Dermis microvascular lymphatic vessel endothelial cell (primary cell): Measurements from ENCODE around the gene RANBP3L. TPM values are rescaled to one million over a fixed set of nuclear protein-coding genes. Genes with fewer than 3 reads are reported as not detected.

Source experiments
- DNase-seq, 2 donors: peaks; one replicate each; pipeline versions ENCODE4 v3.0.0 to v3.0.0-alpha.2; 2010; ENCODE audit warnings: low read depth in 2 of 2
- total RNA-seq: library from RNA; depleted of rRNA; stranded (reverse); fragments of >200 nt; gene quantifications from 2 replicates; pipeline ENCODE4 v1.2.1, GENCODE V29; 2014

RANBP3L gene
- total RNA-seq, 1 donor from 2014 or later, result under 0.01 TPM

- DNase-seq, result no peak
Measured at GRCh38 chr5:36243653-36244052, 58.0 kb downstream of the RANBP3L start.

DNA sequence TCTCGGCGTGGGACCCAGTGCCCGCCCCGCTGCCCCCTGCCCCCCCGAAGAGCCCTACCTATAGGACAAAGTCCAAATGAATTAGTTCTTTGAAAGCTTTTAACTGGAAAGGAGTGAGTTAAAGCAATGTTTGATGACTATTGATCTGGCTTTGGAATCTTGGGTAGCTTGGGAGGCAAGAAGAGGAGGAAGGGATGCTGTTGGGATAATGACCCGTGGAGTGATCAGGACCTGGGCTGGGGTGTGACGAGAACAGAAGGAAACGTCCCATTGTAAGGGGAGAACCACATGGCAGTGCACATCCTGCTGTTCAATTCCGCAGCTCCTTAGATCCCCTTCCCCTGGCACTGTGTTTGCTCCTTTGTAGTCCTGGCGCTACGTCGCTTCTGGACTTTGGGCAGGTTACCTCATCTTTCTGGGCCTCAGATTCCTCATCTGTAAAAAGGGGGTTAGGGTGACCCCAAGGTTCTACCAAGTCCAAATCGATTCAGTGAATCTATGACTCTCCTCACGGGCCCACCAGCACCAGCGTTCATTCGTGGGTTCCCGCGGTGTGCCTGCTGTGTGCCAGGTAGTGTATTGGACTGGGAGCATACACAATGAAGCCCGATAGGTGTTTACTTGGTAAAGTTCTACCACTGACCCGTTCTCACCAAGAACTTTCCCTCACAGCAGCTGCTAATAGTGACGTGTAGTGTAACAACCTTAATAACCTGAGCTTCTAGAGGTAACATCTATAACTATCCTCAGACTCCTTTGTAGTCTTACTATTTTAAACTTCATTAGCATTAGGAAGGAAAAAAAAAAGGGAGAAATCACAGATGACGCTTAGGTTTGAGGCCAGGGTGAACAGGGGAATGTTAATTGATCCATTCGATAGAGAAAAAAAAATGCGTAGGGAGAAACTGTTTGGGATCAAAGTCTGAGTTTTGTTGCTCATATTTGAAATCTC, 58.9 kb downstream of the RANBP3L start:
- DNase-seq, result peak in 1 of 2 donors; percentile 2

- DNase-seq, result peak; percentile 87 to 96
Measured at GRCh38 chr5:36241631-36242533, 59.8 kb downstream of the RANBP3L start, which contains the start of gene NADK2. Gene NADK2 (minus strand): TSS chr5:36241925. CDS start chr5:36241798, 127 bp downstream.

DNA sequence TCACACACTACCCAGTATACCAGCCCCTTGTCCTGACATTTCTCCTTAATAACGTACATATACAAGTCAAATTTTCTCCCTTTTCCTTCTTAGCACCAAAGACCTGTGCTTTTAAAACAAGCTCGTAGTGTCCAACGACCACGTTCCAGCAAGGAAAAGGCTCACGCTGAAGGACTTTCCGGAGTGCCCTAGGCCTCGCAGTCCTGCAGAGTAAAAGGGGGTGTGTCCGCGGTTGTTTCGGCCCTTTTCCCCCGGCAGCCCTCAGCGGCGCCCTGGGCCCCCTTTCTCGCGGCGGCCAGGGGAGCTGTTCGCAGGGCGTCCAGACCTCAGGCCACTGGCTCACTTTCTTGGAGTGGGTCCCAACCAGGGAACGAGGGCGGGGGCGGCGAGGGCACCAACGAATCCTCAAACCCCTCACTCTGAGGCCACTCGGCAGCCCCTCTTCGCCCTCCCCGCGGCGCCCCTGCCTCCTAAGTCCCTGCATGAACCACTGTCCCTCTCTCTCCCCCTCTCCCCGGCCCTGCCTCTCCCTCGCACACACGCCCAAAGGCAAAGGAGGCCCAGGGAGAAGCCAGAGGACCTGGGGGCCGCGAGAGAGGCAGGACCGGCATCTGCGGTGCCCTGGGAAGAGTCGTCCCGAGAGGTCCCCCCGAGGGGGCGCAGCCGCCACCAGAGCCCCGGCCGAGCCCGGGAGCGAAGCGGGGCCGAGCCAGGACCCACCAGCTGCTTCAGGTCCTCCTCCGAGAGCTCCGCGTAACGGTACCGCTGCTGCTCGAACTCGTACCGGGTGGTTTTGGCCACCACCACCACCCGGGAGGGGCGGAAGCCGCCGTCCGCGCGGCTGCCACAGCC, 60.7 kb downstream of the RANBP3L start:
- DNase-seq, result peak in 1 of 2 donors; percentile 70

DNA sequence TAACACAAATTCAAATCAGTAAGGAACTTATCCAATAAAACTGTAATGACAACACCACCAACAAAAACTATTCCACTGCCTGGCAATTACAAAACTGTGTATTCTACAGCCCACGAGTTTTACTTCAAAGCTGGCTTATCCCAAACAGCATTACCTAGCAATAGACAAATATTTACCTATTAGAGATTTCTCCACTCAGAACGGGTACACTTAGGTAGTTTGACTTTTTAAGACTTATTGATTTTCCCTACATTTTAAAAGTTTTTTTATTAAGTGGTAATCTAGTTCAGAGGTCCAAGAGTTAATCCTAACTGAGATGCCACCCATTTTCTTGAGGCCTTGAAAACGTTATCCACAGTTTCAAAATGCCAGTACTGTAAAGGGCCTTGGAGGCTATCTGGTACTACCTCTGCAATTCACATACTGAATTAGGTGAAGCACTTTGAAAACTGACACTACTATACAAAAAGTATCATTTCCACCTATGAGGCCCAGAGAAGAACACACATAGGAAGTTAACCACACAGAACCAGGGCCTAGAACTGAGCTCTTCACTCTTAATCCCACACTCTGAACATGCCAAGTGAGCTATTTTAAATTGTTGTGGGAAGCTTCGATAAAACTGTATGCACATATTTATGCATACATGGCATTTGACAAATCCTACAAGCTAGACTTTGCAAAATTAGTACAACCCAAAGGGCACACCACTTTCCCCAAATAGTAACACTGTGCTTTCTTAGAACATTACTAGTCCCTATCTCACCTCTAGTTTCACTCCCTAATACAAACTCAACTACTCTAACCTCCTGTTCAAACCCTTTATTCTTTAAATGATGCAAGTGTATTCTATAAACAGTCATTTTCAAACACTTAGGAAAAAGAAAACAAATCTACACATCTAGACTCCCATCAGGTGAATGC, 62.1 kb downstream of the RANBP3L start:
- DNase-seq, result no peak

DNA sequence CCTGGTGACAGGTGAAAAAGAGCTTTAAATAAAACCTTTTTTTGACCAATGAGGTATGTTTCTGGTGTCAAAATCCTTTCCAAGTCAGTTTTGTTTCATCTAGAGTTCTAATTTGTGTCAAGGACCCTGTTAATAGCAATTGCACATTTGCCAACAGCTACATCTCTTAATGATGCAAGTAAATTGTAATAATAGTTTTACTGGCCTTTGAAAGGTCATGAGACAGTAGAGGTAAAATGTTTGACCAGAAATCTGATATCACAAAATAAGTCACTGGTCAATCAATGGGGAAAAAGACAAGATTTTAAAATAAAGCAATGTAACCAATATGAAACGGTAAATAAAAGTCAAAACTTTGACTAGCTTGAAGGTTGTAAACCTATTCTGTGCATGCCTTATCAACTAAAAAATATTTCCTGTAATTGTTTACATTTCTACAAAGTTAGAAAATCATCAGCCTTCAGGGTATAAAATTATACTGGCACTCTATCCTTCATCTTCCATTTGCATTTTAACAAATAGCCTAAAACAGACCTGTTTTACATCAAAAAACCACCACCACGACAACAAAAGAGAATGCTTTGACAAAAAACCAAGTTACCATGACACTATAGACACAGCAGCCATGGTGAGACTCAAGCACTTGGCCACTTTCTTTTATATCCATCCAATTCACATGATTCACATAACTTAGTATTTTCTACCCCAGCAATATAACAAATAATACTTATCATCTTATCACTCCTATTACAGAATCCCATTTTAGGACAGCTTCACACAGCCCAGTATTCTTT, 63.0 kb downstream of the RANBP3L start:
- DNase-seq, result peak in 1 of 2 donors; percentile 4

GRCh38 chr5:36237751-36238150, 64.0 kb downstream of the RANBP3L start:
- DNase-seq, result no peak

DNA sequence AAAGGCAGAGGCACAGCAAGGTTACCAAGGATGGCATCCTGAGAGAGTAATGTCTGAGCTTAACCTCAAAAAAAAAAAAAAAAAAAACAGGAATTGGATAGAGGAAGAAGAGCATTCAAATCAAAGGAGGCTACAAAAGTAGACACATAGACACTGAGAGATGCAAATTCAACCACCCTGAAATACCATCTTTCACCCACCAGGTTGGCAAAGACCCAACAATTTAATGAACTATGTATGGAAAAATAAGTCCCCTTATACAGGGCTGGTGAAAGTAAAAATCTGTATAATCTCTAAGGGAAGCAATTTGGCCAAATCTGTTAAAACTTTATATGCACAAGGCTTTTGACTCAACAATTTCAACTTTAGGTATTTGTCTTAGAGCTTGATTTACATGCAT, 64.9 kb downstream of the RANBP3L start:
- no peak for DNase-seq

- DNase-seq, result no peak
Measured at GRCh38 chr5:36232533-36232932, 69.2 kb downstream of the RANBP3L start.

DNA sequence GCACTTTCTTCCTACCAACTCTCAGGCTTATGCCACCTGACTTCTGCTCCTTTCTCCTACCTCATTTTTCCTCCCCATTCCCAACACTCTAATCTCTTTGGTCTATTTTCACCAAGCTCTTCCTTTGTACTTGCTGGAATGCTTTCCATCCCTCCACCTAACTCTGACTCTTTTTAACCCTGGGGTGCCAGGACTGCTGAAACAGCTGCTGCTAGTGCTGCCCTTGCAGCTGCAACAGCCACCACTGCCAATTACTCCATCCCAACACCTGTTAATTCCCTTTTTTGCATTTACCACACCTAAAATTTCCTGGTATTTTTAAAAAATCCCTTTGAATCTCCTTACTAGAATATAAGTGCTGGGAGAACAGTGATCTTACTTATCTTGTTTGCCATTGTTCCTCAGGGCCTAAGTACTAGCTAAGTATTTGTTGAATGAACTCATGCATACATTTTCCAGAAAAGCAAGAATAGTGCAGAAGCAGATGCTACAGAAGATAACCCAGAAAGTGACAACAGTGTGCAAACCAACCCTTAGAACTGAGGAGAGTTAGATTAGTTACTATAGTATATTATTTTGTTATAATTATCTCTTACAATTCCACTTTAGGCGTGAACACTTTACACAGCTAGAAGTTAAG, 71.4 kb downstream of the RANBP3L start:
- no peak for DNase-seq

DNA sequence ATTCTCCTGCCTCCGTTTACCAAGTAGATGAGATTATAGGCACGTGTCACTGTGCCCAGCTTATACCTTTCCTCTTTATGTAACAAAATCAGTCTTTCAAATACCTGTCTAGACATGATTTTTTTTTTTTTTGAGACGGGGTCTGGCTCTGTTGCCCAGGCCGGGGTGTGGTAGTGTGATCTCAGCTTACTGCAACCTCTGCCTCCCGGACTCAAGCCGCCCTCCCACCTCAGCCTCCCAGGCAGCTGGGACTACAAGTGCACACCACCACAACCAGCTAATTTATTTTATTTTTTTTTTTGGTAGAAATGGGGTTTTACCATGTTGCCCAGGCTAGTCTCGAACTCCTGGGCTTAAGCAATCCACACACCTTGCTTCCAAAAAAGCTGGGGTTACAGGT, 73.2 kb downstream of the RANBP3L start:
- no peak for DNase-seq

- no peak for DNase-seq
Measured at GRCh38 chr5:36227046-36227445, 74.7 kb downstream of the RANBP3L start.

DNA sequence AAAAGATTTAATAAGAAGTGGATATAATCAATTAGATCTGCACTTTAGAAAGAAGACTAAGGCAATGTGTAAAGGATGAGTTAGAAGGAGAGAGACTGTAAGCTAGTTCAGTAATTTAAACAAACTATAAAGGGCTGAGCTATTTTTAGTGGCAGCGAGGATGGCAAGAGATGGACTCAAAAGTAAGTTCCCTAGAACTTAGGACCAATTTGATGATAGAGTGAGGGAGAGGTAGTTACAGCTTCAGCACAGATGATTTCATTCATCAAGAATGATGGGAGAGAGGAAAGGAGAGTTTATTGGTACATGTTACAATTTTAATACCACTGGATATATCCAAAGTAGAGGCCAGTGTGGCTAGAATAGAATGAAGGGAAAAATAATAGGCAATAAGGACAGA, 79.1 kb downstream of the RANBP3L start:
- no peak for DNase-seq

DNA sequence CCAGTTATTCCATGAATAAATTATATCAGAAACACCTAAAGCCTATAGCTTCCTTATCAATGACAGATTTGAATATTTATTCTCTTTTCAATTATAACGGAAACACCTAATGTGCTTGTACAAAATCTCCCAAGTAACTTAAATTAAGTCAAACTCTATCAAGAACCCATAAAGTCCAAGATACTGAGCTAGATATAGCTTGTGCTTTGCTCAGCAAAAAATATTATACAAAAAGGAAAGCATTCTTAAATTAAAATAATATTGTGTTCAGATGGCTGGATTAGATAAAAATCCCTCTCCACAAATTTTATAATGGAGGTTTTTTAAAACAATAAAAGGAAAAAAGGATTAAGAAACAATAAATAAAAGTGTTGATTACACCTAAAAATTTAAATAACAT, 83.7 kb downstream of the RANBP3L start:
- DNase-seq, result no peak

DNA sequence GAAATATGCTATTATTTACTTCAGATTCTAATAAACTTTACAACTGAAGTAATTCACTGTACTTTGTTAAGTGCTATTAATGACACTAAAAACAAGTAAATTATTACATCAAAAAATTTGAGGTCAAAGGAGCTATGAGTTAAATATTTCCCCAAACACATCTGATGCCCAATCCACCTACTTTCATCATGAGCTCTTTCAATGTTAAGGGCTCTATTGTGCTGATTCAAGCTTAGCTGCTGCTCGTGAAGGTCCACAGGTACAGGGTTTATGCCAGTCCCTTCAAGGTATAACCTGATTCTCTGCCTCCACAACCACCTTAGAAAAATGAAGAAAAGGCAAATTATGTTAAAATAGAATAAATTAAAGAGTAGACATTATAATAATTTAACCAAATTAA, 84.1 kb downstream of the RANBP3L start:
- no peak for DNase-seq

- DNase-seq, result no peak
Measured at GRCh38 chr5:36215910-36216309, 85.8 kb downstream of the RANBP3L start.

GRCh38 chr5:36214436-36214835, 87.3 kb downstream of the RANBP3L start:
- DNase-seq, result no peak

DNA sequence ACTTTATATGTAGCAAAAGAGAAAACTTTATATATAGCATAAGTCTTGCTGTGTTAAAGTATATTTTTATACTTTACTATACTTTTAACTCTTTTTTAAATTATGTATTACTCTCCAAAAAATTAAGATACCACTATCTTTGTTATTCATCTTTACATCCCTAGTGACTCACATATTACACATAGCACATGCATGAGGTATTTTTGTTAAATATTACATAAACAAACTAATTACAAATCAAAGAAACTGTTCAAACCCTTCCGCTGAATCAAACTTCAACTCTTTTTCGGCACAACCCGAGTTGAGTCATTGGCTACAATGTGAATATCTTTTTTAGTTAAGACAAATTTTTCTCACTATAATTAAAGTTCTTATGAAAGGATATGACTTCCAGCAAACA, 92.0 kb downstream of the RANBP3L start:
- DNase-seq, result peak in 1 of 2 donors; percentile 12

- DNase-seq, result no peak
Measured at GRCh38 chr5:36208786-36209185, 92.9 kb downstream of the RANBP3L start.
